Pons (tissue), 1 donor: ENCODE data around the gene CASK.

Experiments
- DNase-seq: peaks from one replicate; pipeline ENCODE4 v3.0.0-alpha.2; 2016; ENCODE audit warnings: low spot score

CASK gene

GRCh38 chrX:41913476-41913875 lies 9.9 kb downstream of the CASK start:
- no peak for DNase-seq

DNA sequence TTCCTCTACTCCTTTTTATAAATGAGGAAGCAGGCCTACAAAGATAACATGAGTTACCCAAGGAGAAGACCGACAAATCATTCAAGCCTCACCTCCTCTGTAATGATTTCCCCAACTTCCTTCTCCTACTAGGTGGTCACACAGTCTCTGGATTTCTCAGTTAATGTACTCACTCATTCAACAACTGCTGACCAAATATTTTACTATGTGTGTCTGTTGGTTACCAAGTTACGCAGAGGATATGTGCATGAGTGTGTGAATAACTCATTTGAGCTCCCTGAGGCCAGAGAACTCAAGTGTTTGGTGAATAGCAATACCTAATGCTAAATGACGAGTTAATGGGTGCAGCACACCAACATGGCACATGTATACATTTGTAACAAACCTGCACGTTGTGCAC lies 10.4 kb downstream of the CASK start:
- DNase-seq = no peak

- DNase-seq = no peak
Measured at GRCh38 chrX:41909068-41909467, 14.3 kb downstream of the CASK start.

- no peak for DNase-seq
Measured at GRCh38 chrX:41906515-41907187, 16.7 kb downstream of the CASK start.

- DNase-seq = no peak
Measured at GRCh38 chrX:41903544-41903943, 19.8 kb downstream of the CASK start.

- no peak for DNase-seq
Measured at GRCh38 chrX:41900321-41900720, 23.0 kb downstream of the CASK start.

- no peak for DNase-seq
Measured at GRCh38 chrX:41895826-41896225, 27.5 kb downstream of the CASK start.

GRCh38 chrX:41890026-41890423 lies 33.3 kb downstream of the CASK start:
- DNase-seq = no peak

- no peak for DNase-seq
Measured at GRCh38 chrX:41889317-41890025, 33.9 kb downstream of the CASK start.

- no peak for DNase-seq
Measured at GRCh38 chrX:41887691-41888090, 35.7 kb downstream of the CASK start.

DNA sequence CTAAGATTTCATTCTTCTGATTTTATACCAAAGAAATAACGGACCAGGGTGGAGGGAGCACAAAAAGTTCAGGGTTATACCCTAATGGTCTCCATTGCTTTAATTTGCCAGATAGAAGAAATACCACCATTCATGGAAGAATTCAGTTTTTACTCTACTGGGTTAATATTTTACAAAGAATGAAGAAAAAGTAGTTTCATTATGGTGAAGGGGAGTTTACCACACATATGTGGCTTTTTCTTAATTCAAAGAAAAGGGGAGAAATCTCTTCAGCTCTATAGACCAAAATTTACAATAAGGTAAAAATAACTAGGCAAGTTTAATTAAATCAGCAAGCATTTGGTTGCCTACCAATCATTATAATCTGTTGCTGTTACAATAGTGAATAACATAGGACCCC lies 37.6 kb downstream of the CASK start:
- DNase-seq = no peak

GRCh38 chrX:41881166-41881565 lies 42.2 kb downstream of the CASK start:
- DNase-seq = no peak

DNA sequence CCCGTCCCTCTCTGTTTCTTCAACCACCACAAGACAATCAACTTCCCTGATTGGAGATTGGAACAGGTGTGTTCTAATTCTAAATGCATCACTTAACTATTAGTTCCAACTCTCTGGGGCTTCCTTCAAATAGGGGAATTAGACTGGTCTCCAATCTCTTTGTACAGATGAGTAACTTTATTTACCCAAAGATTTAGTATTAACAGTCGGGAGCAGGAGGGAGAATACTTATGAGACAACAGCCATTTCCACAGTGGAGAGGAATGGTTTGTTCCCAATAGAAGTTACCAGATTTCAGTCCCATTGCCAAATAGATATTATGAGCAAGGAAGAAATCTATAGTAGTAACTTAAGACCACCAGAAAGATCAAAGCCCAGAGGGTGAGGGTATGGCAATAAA lies 46.2 kb downstream of the CASK start:
- DNase-seq = no peak

GRCh38 chrX:41875142-41875541 lies 48.2 kb downstream of the CASK start:
- no peak for DNase-seq

- DNase-seq = no peak
Measured at GRCh38 chrX:41870719-41871151, 52.6 kb downstream of the CASK start.

DNA sequence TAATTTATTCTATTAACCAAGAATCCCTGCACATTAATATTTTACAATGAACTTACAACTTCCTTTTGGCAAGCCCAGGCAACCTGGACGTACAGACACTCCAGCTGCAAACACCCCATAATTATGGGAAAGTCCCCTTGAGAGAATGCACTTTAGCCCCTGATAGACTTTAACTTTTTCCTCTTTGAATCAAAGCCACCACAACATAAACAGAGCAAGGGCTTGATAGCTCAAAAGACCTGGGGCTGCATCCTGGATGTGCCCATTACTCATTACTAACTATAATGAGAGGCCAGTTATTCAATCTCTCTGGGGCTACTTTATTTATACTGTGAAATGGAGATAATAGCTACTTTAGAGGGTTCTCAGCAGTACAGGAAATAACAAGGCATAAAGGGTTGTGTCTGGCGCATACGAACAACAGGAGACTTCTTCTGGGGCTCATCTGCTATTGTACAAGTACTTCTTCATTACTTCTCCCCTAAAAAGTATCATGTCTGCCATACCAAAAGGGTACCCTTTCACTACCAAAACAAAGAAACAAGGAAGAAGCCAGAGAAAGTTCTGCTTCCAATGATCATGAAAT lies 54.9 kb downstream of the CASK start:
- no peak for DNase-seq

DNA sequence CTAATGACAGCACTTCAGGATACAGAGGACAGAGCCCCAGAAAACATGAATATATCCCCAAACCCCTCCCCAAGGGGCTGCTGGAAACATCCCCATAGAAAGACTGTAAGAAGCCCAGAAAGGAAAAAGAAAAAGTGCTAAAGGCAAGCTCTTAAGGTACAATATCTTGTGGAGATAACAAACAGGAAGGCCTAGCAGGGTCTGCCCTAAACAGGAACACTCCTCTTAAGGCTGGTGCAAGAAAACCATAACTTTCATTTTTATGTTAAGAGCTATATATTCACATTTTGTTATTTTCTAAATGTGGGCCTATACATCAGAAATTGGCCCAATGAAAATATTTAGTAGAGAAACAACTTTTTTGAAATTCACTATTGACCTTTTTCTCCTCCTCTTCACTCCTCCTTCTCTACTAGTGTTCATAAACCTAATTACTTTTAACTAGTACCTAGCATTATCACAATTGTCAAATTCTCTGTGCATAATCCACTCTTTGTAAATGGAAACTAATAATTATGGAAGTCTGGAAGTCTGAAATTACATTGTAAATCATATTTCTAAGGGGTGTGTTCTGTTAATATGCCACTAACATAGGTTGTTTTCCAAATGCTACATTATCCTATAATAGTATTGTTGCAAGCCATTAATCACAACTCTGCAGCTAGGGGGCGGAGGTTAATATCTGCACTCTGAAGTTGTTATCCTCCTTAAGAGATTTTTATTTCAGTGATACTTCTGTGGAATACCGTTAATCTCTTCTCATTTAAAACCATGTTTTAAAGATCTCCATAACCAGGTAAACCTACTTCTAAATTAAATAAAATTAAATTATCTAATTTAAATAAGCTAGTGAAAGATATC lies 59.8 kb downstream of the CASK start:
- no peak for DNase-seq

GRCh38 chrX:41862562-41863184 lies 60.7 kb downstream of the CASK start:
- DNase-seq = no peak

GRCh38 chrX:41858161-41858775 lies 65.1 kb downstream of the CASK start:
- DNase-seq = peak; percentile 0

GRCh38 chrX:41857670-41858069 lies 65.7 kb downstream of the CASK start:
- peak; percentile 1 for DNase-seq

DNA sequence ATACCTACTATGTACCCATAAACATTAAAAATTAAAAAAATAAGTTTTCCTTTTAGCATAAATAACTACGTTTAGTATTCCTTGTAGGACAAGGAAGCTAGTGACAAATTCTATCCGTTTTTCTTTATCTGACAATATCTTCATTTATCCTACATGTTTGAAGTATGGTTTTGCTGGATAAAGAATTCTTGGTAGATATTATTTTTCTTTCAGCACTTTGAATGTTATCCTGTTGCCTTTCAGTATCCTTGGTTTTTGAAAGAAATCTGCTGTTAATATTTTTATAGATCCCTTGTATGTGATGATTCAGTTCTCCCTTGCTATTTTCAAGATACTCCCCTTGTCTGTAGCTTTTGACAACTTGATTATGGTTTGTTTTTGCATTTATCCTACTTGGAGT lies 76.6 kb downstream of the CASK start:
- no peak for DNase-seq
